Smooth muscle cell (in vitro differentiated cells): ENCODE measurements around the gene CDS2. TPM values are rescaled to one million over a fixed set of nuclear protein-coding genes. Genes with fewer than 3 reads are reported as not detected.
A peak's percentile ranks its signal among the peaks of the same experiment; 100 is the strongest.

Experiments used
- DNase-seq: peaks from one replicate; lab custom pipeline; 2025; ENCODE audit not compliant: unreplicated experiment; lab: John Stamatoyannopoulos, UW
- H2AFZ ChIP-seq: fragments of 200-600 bp; sonication (generic); 2 replicates; pipeline ENCODE4 v1.6.0; 2016; ENCODE audit warnings: antibody characterized with exemption, low read depth, mild to moderate bottlenecking
- H3F3A ChIP-seq: fragments of 200-600 bp; sonication (generic); 2 replicates; pipeline ENCODE4 v1.6.0; 2017; ENCODE audit warnings: antibody characterized with exemption, low read depth
- H3K27ac ChIP-seq: fragments of 200-600 bp; sonication (generic); 2 replicates; pipeline ENCODE4 v1.5.1; 2016; ENCODE audit warnings: low read depth, mild to moderate bottlenecking
- H3K27me3 ChIP-seq: fragments of 200-600 bp; sonication (generic); 2 replicates; pipeline ENCODE4 v1.6.1; 2016; ENCODE audit warnings: low read depth, mild to moderate bottlenecking
- H3K36me3 ChIP-seq: fragments of 200-600 bp; sonication (generic); 2 replicates; pipeline ENCODE4 v1.5.1; 2016; ENCODE audit warnings: low read depth
- H3K4me1 ChIP-seq: fragments of 200-600 bp; sonication (generic); 2 replicates; pipeline ENCODE4 v1.5.1; 2016; ENCODE audit warnings: low read depth
- H3K4me2 ChIP-seq: fragments of 200-600 bp; sonication (generic); 2 replicates; pipeline ENCODE4 v1.6.0; 2016; ENCODE audit warnings: mild to moderate bottlenecking
- H3K4me3 ChIP-seq: fragments of 200-600 bp; sonication (generic); 2 replicates; pipeline ENCODE4 v1.5.1; 2016; ENCODE audit warnings: mild to moderate bottlenecking
- H3K79me2 ChIP-seq: fragments of 200-600 bp; sonication (generic); 2 replicates; pipeline ENCODE4 v1.6.0; 2016; ENCODE audit warnings: low read depth, mild to moderate bottlenecking
- H3K9ac ChIP-seq: fragments of 200-600 bp; sonication (generic); 2 replicates; pipeline ENCODE4 v1.6.0; 2016; ENCODE audit warnings: low read depth
- H3K9me3 ChIP-seq: fragments of 200-600 bp; sonication (generic); replicated peaks from 2 replicates; pipeline ENCODE4 v1.5.1; 2016; ENCODE audit warnings: low read depth
- H4K20me1 ChIP-seq: fragments of 200-600 bp; sonication (generic); 2 replicates; pipeline ENCODE4 v1.6.0; 2016; ENCODE audit warnings: low read depth
- CTCF ChIP-seq: fragments of 200-600 bp; sonication (generic); IDR thresholded peaks from 2 replicates; pipeline ENCODE4 v1.5.1; 2017; ENCODE audit warnings: borderline replicate concordance, mild to moderate bottlenecking, antibody characterized with exemption; ENCODE audit not compliant: insufficient read depth, poor library complexity, severe bottlenecking
- WGBS: methylation state at CpG from one replicate; pipeline ENCODE4 v1.1.7; 2016; ENCODE audit warnings: low lambda C conversion rate; 5-methylcytosine and 5-hydroxymethylcytosine counted together
- polyA plus RNA-seq: library from polyadenylated mRNA; unstranded; fragments of >200 nt; fragmentation: Nextera tagmentation; extraction: Ambion mirVana; gene quantifications from 2 replicates; pipeline ENCODE4 v1.2.1, GENCODE V29; 2016
- total RNA-seq: library from RNA; depleted of rRNA; stranded (reverse); fragments of >200 nt; gene quantifications from 2 replicates; pipeline ENCODE4 v1.2.3, GENCODE V29; 2014

The CDS2 gene
- total and polyA plus RNA-seq, 2 experiments from 2014 or later, result 24.9 to 25.9 TPM

- H3K79me2 ChIP-seq, result no peaks in the 10 kb centered on the region
- no peaks in the 10 kb centered on the region for H3K36me3 ChIP-seq
- no peaks in the 10 kb centered on the region for H4K20me1 ChIP-seq
- H3K4me2 ChIP-seq, result no peak overlapping the region
- H2AFZ ChIP-seq, result no peak overlapping the region
- H3K27ac ChIP-seq, result no peak overlapping the region
- peaks cover 6% of the 10 kb centered on the region for H3K4me1 ChIP-seq
- no peaks in the 10 kb centered on the region for H3K9me3 ChIP-seq
- no peaks in the 10 kb centered on the region for H3F3A ChIP-seq
- H3K27me3 ChIP-seq, result no peaks in the 10 kb centered on the region
- TF ChIP-seq CTCF, result no peak
- H3K4me3 ChIP-seq, result no peak overlapping the region
- DNase-seq, result no peak
- H3K9ac ChIP-seq, result no peak overlapping the region
- 100% methylated on average over 6 of the region's 6 CpGs for WGBS
Measured at GRCh38 chr20:5189917-5190316, 63.1 kb downstream of the CDS2 start.

GRCh38 chr20:5190444-5190843, 63.6 kb downstream of the CDS2 start:
- H3K4me2 ChIP-seq, result no peak overlapping the region
- no peaks in the 10 kb centered on the region for H3K36me3 ChIP-seq
- no peaks in the 10 kb centered on the region for H3F3A ChIP-seq
- H3K9ac ChIP-seq, result no peak overlapping the region
- no peak overlapping the region for H2AFZ ChIP-seq
- no peaks in the 10 kb centered on the region for H3K9me3 ChIP-seq
- no peak overlapping the region for H3K27ac ChIP-seq
- 98% methylated on average over 3 of the region's 3 CpGs for WGBS
- peaks cover 6% of the 10 kb centered on the region for H3K4me1 ChIP-seq
- no peaks in the 10 kb centered on the region for H3K27me3 ChIP-seq
- no peak overlapping the region for H3K4me3 ChIP-seq
- no peaks in the 10 kb centered on the region for H3K79me2 ChIP-seq
- no peak for TF ChIP-seq CTCF
- DNase-seq, result no peak
- H4K20me1 ChIP-seq, result no peaks in the 10 kb centered on the region

- no peaks in the 10 kb centered on the region for H3K27me3 ChIP-seq
- H3K4me1 ChIP-seq, result peaks cover 15% of the 10 kb centered on the region
- no peak overlapping the region for H3K4me3 ChIP-seq
- WGBS, result 78% methylated on average over 9 of the region's 9 CpGs
- no peak overlapping the region for H3K27ac ChIP-seq
- DNase-seq, result no peak
- H3K9ac ChIP-seq, result no peak overlapping the region
- peak; percentile 64 for TF ChIP-seq CTCF
- H3K79me2 ChIP-seq, result no peaks in the 10 kb centered on the region
- no peaks in the 10 kb centered on the region for H3K9me3 ChIP-seq
- no peaks in the 10 kb centered on the region for H4K20me1 ChIP-seq
- H2AFZ ChIP-seq, result no peak overlapping the region
- no peak overlapping the region for H3K4me2 ChIP-seq
- no peaks in the 10 kb centered on the region for H3F3A ChIP-seq
- H3K36me3 ChIP-seq, result no peaks in the 10 kb centered on the region
Measured at GRCh38 chr20:5191829-5192569, 65.2 kb downstream of the CDS2 start.
